Stimulated activated effector memory CD8-positive, alpha-beta T cell treated with anti-CD3 and anti-CD28 coated beads, Interleukin-12 subunit alpha, Interleukin-12 subunit beta, amount 100 ng/mL, for 72 hours (primary cell): ENCODE data around the gene PRKCH.

Experiments
- ATAC-seq: fragments of 150-1000 bp; cut with Tn5 transposase; 2 replicates; pipeline ENCODE4 v1.10.0; 2021
- DNase-seq, 2 donors: peaks; one replicate each; pipeline ENCODE4 v3.0.0; 2021 to 2022; ENCODE audit warnings: low spot score in 2 of 2
- H3K27ac Mint-ChIP-seq: one replicate; pipeline ENCODE4 v1.8.0; 2022; ENCODE audit warnings: mild to moderate bottlenecking, mixed read lengths
- H3K36me3 Mint-ChIP-seq: one replicate; pipeline ENCODE4 v1.8.0; 2022; ENCODE audit warnings: mild to moderate bottlenecking, mixed read lengths
- H3K4me1 Mint-ChIP-seq: one replicate; pipeline ENCODE4 v1.8.0; 2022; ENCODE audit warnings: mixed read lengths
- H3K4me3 Mint-ChIP-seq: one replicate; pipeline ENCODE4 v1.8.0; 2022; ENCODE audit warnings: mild to moderate bottlenecking, mixed read lengths
- H3K9me3 Mint-ChIP-seq: one replicate; pipeline ENCODE4 v1.8.0; 2022; ENCODE audit warnings: mixed read lengths

The PRKCH gene

GRCh38 chr14:61501714-61502458 is 180.5 kb downstream of the PRKCH start:
- peak overlapping the region; percentile 68 for H3K4me3 Mint-ChIP-seq
- no peak for DNase-seq
- ATAC-seq = no peak
- H3K9me3 Mint-ChIP-seq = no peaks in the 10 kb centered on the region
- H3K4me1 Mint-ChIP-seq = peaks cover 87% of the 10 kb centered on the region
- H3K36me3 Mint-ChIP-seq = peaks cover 62% of the 10 kb centered on the region
- H3K27ac Mint-ChIP-seq = peak overlapping the region; percentile 95

DNA sequence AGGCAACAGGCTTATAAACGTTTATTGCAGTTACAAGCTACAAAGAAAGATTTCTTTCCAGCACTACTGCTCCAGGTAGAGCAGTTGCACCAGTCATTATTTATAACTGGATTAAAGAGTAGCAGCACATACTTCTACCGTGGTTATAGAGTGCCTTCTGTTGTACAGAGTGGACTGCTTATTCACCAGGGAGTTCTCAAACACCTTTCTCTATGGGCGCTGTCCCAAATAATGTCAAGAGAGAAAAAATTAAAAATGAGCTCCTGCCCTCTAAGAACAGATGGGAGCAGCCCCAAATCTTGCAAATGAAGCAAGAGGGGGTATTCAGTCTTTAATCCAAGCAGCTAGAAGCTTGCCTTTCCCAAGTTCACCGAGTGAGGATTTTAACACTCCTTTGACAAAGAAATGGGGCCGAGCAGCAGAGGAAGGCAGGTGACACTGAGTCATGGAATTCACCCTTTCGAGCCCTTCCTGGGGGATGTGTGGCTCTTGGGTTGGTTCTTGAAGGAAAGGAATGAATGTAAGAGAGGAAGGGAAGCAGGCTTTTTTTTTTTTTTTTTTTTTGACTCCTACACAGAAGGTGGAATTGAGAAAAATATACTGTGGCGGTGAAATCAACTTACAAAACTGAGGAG is 181.2 kb downstream of the PRKCH start:
- Mint-ChIP-seq H3K9me3 (no peaks in the 10 kb centered on the region), H3K4me3 (peak overlapping the region; percentile 68), H3K27ac (peak overlapping the region; percentile 95), H3K36me3 (peaks cover 62% of the 10 kb centered on the region), H3K4me1 (peaks cover 87% of the 10 kb centered on the region)
- ATAC-seq = peak; percentile 33
- no peak for DNase-seq

- ATAC-seq = peak; percentile 97
- peak overlapping the region; percentile 68 for H3K4me3 Mint-ChIP-seq
- peak in 1 of 2 donors; percentile 83 for DNase-seq
- peaks cover 92% of the 10 kb centered on the region for H3K4me1 Mint-ChIP-seq
- H3K36me3 Mint-ChIP-seq = peaks cover 59% of the 10 kb centered on the region
- H3K27ac Mint-ChIP-seq = peak overlapping the region; percentile 95
- no peaks in the 10 kb centered on the region for H3K9me3 Mint-ChIP-seq
Observed at GRCh38 chr14:61503167-61503801, 181.9 kb downstream of the PRKCH start.

GRCh38 chr14:61504901-61505300 is 183.5 kb downstream of the PRKCH start:
- Mint-ChIP-seq H3K4me1 (peaks cover 92% of the 10 kb centered on the region), H3K4me3 (peak overlapping the region; percentile 68), H3K27ac (peak overlapping the region; percentile 95), H3K9me3 (no peaks in the 10 kb centered on the region), H3K36me3 (peaks cover 67% of the 10 kb centered on the region)
- DNase-seq (no peak), ATAC-seq (no peak)

- no peak for ATAC-seq
- peak overlapping the region; percentile 95 for H3K27ac Mint-ChIP-seq
- no peaks in the 10 kb centered on the region for H3K9me3 Mint-ChIP-seq
- H3K4me1 Mint-ChIP-seq = peaks cover 93% of the 10 kb centered on the region
- H3K36me3 Mint-ChIP-seq = peaks cover 70% of the 10 kb centered on the region
- peak overlapping the region; percentile 68 for H3K4me3 Mint-ChIP-seq
- no peak for DNase-seq
Observed at GRCh38 chr14:61505815-61506809, 184.7 kb downstream of the PRKCH start.

GRCh38 chr14:61508526-61508925 is 187.1 kb downstream of the PRKCH start:
- peaks cover 77% of the 10 kb centered on the region for H3K36me3 Mint-ChIP-seq

GRCh38 chr14:61510736-61511557 is 189.6 kb downstream of the PRKCH start:
- Mint-ChIP-seq H3K27ac (peak overlapping the region; percentile 78), H3K9me3 (no peaks in the 10 kb centered on the region), H3K4me1 (peaks cover 74% of the 10 kb centered on the region), H3K4me3 (peak overlapping the region; percentile 56), H3K36me3 (peaks cover 85% of the 10 kb centered on the region)
- DNase-seq = no peak
- ATAC-seq = peak; percentile 57

More at GRCh38 chr14:61508526-61508925, 187.1 kb downstream of the PRKCH start:
- Mint-ChIP-seq H3K9me3 (no peaks in the 10 kb centered on the region), H3K4me3 (no peak overlapping the region), H3K4me1 (peaks cover 87% of the 10 kb centered on the region), H3K27ac (peak overlapping the region; percentile 95)
- ATAC-seq (no peak), DNase-seq (no peak)

GRCh38 chr14:61511558-61511948 is 190.2 kb downstream of the PRKCH start:
- peak; percentile 86 for ATAC-seq
- H3K4me1 Mint-ChIP-seq = peaks cover 78% of the 10 kb centered on the region
- peak overlapping the region; percentile 78 for H3K27ac Mint-ChIP-seq
- H3K36me3 Mint-ChIP-seq = peaks cover 85% of the 10 kb centered on the region
- H3K9me3 Mint-ChIP-seq = no peaks in the 10 kb centered on the region
- H3K4me3 Mint-ChIP-seq = peak overlapping the region; percentile 56
- DNase-seq = peak in 1 of 2 donors; percentile 66

- Mint-ChIP-seq H3K4me3 (peak overlapping the region; percentile 56), H3K9me3 (no peaks in the 10 kb centered on the region), H3K27ac (peak overlapping the region; percentile 78), H3K4me1 (peaks cover 78% of the 10 kb centered on the region), H3K36me3 (peaks cover 82% of the 10 kb centered on the region)
- ATAC-seq = peak; percentile 56
- DNase-seq = no peak
Observed at GRCh38 chr14:61512026-61512834, 190.9 kb downstream of the PRKCH start.

- Mint-ChIP-seq H3K9me3 (no peaks in the 10 kb centered on the region), H3K36me3 (peaks cover 77% of the 10 kb centered on the region), H3K4me1 (peaks cover 78% of the 10 kb centered on the region), H3K27ac (peak overlapping the region; percentile 40), H3K4me3 (no peak overlapping the region)
- ATAC-seq = no peak
- DNase-seq = no peak
Observed at GRCh38 chr14:61513986-61514830, 192.8 kb downstream of the PRKCH start.

DNA sequence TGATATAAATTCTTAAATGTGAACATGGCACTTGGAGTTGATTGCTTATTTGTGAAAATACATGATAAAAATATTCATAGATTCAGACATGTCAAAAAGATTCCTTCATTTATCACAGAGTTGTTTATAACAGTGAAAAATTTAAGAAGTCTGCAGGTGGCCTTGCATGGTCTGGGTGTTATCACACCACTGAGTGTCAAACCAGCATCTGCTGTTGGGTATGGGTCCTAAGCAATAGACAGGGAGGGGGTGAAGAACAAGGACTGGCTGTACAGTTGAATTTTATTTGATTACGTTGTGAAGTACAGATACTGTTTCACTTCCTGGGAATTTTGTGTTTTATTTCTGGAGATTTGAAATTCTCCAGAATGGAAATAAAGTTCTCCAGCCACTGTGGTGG is 193.5 kb downstream of the PRKCH start:
- Mint-ChIP-seq H3K36me3 (peaks cover 82% of the 10 kb centered on the region), H3K27ac (peak overlapping the region; percentile 40), H3K4me1 (peaks cover 77% of the 10 kb centered on the region), H3K9me3 (no peaks in the 10 kb centered on the region), H3K4me3 (no peak overlapping the region)
- ATAC-seq = no peak
- DNase-seq = no peak

DNA sequence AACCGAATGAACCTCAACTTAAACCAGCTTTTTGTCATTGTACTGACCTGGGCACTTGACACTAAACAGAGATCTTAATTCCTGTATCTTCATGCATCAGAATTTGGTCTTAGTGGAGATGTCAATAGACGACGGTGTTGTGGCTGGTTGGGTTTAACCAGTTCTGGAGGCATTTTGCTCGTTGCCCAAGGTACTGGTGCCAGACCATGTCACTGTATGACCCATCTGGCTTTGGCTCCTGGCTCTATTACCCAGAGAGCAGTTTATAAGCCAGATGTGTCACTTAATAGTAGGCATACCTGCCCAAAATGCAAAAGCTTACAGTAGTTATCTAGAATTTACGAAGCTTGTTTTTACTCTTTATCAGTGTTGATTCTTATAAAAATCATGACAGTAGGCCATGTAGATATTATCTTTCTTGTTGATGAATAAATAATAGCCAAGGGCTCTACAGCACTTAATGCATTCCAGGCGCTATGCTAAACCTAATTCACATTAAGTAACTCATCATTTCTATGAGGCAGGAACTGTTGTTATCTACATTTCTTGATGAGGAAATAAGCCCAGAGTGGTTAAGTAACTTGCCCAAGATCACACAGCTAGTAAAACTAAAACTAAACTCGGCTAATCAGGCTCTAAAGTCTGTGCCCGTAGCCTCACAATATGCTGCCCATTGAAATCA is 194.2 kb downstream of the PRKCH start:
- Mint-ChIP-seq H3K36me3 (peaks cover 88% of the 10 kb centered on the region), H3K4me1 (peaks cover 77% of the 10 kb centered on the region), H3K9me3 (no peaks in the 10 kb centered on the region), H3K27ac (peak overlapping the region; percentile 79), H3K4me3 (no peak overlapping the region)
- DNase-seq (no peak), ATAC-seq (no peak)
